SIG-M5 (cell line): ENCODE data around the gene WWOX.

Experiments used
- DNase-seq: peaks from one replicate; lab custom pipeline; 2025; lab: John Stamatoyannopoulos, UW

The WWOX gene

DNA sequence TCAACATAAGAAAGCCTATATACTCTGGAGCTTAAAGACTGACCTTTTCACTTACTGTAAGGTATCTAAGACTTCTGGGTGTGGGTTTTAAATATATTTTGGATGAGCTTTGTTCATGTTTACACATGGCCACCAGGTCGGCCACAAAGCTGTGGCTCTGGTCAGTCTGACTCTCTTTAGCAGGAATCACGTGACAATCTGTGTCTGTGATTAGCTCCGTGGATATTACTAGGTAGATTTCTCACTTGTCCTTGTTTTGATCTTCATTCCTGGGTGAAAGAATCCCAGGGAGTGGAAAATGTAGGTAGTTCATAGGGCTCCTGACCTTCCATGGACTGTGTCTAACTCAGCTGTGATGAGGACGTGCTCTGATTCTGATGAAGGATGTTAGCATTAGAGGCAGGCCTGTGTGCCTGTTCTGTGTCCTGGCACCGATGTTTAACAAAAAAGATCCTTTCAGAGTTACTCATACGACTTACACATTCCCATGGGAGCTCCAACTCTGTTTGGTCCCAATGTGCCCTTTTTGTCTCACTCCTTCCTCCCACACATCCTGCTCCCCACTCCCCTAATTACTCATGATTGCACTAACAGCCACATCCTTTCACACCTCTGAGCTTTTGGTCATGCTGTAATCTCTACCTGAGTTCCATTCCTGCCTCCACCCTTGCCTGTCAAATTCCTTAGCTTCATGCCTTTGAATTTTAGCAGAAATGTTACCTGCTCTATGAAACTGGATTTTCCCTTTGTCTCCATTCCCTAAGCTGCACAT lies 1076.0 kb downstream of the WWOX start:
- no peak for DNase-seq

DNA sequence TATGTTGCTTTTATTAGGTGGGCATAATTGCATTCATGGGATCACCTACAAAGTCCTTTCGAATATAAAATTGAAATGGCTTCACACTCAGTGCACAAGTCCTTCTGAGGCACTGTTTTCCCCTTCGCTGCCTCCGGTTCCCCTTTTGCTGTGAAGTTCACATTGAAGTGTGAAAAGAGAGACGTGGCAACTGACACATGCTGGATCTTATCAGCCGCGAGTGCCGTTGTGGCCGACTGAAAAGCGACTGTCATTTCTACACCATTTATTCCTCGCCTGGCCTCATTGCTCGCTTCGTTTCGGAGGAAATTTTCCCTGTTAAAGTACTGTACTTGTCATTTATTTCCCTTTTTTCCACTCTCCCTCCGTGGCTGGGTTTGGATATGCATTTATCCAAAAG lies 1077.6 kb downstream of the WWOX start:
- DNase-seq = no peak

DNA sequence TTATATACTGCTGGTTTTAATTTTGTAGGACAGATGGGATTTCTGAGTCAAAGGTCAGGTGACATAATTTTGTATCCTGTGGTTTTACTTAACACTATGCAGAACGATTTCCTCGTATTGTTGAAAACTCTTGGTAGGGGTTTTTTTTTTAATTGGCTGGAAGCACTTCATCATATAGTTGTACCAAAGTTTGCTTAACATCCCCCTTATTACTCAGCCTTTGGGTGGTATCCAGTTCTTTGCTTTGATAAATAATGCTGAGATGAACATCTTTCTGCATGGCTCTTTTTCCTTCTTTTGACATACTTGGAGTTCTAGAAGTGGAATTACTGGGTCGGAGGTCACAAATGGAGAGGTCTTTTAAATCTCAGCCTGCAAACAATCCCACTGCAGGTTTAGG lies 1082.0 kb downstream of the WWOX start:
- DNase-seq = no peak

DNA sequence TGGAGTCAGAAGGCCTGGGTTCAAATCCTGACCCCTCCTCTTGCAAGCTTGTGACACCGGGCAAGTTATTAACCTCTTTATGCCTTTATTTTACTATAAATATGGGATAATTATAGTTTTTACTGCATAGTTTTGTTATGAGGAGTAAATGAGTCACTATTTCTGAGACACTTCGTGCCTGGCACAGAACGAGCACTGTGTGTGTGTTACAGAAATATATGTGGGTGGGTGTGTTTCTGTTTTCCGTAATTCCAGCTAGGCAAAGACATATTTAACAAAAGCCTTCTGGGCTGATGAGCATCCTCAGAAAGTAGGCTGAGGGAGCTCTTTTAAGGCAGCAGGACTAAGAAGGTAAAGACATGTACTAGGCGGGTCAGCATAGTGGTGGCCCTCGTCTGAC lies 1083.2 kb downstream of the WWOX start:
- no peak for DNase-seq

DNA sequence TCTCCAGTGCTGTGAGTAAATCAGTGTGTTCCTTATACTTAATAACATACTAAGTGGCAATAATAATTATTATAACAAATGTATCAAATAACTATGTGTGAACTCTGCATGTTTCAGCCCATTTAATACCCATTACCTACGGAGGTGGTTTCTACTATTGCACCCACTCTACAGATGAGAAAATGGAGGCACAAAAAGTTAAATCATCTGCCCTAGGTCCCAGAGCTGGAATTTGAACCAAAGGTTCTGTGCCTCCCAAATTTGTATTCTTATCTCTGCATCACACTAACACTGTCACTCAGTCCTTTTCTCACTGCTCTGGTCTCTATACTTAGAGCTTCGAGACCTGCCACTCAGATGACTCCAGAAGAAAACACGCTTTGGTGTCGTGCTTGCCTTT lies 1084.1 kb downstream of the WWOX start:
- no peak for DNase-seq

DNA sequence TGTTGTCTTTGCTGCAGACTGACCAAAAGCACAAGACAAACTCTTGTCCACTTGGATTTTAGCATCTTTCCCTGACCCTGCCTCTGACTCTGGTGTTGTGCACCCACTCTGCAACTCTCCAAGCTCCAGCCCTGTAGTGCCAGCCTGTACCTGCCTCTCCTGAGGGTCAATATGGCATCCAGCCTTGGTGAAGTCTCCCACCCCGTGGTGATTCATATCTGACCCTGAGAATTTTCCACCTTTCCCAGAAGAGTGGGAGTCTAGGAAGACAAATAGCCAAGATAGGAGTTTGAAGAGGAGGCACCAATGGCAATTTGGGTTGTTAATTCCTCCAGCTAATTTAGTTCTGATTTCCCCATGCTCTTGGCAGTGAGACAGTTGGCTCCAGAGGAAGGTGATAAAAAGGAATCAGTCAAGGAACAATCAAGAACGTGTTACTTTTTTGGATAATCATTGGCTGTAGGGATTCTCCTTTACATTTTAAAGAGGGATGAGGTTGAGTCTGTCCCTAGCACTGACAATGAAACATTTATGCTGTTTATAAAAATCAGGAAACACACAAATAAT lies 1085.1 kb downstream of the WWOX start:
- DNase-seq = no peak

DNA sequence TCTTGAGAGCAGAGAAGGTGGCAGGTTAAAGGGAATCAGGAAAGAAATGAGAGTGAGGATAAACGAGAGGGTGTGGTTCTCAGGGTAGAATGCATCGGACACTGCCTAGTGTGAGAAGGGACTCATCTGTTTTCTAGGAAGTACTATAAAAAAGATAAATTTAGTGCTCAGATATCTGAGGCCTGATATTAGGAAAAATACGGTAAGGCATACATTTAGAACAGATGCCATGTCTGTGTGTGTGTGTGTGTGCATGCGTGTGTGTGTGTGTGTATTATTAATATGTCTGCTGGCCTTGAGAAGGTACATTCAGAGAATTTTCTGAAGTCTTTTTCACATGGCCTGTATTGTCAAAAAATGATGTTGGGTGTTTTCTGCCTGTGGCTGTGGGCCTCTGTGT lies 1086.3 kb downstream of the WWOX start:
- DNase-seq = no peak

DNA sequence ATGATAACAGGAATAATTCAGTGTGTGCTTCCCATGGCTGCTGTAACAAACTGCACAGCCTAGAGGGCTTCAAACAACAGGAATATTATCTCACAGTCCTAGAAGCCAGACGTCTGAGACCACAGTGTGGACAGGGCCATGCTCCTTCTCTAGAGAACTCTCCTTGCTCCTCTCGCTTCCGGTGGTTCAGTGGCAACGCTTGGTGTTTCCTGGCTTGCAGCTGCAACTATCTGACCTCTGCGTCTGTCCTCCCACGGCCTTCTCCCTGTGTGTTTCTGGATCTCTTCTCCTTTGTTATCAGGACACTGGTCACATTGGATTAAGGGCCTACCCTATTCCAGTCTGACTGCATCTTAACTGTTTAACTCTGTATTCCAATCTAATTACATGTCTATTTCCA lies 1086.7 kb downstream of the WWOX start:
- no peak for DNase-seq

DNA sequence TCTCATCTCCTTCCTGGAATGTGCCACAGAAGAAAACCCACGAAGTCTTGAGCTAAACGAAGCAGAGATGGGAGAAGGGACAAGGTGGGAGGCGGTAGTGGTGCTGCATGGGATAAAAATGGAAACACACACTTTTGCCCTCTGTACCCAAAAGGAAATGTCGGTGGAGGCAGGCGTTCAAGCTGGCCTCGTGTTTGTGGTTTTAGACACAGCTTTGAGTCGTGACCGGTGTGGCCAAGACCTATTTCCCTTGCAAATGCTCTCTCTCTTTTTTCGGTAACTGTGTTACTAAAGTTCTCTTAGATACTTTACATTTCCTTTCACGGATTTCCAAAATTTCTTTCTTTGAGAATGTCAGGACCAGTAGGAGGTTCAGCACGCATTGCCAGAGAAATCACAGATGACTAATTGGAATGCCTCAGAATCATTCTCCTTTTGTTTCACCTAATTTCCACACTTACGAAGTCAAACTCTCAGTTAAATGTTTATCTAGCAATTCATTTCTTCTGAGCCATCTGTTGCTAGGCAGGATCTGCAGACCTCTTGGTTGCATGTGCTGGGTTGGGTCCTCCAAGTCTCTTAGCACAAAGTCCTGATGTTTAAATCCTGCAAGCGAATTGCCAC lies 1088.8 kb downstream of the WWOX start:
- DNase-seq = no peak

DNA sequence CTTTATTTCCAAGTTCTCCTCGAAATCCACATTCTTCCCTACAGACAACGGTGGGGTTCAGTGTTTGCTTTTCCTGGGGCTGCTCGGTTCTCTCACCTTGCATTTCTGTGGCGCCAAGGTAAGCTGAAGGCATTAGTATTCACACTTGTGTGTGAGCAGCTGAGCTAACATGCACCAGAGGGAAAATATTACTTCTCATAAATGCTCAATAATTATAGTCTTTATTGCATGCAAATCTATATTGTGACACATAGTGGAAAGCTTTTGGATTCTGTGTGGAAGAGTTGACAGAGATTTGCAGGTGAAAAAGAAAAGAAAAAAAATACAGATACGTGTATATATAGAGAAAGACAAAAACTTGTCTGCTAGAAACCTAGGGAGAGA lies 1089.3 kb downstream of the WWOX start:
- no peak for DNase-seq

DNA sequence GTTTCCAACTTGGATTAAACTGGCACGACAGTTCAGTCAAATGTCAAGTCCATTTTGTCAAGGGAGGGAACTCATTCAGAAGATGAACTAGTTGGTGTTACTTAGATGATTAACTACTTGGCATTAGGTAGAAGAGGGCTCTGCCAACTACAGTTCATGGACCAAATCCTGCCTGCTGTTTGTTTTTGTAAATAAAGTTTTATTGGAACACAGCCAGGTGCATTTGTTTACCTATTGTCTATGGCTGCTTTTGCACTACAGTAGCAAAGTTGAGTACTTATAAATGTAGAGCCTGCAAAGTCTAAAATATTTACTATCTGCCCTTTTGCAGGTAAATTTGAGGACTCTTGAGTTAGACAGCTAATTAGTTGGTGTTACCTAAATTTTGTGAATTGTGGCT lies 1091.1 kb downstream of the WWOX start:
- no peak for DNase-seq

DNA sequence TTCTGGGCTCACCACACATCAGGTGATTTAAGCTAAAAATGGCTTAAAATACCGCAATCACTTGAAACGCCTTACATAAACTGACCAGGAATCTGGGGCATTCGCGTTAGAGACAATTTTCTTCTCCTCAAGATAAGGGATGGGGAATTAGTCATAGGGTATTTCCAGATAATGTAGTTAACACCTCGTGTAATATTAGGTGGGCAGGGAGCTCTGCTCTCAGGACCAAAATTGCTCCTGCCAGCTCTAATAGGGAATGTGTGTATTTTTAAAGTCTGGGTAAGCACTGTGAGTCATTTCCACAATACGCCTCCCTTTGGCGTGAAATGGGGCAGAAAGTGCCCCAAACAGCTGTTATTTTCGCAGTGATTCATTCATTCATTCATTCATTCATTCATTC lies 1092.5 kb downstream of the WWOX start:
- DNase-seq = no peak

DNA sequence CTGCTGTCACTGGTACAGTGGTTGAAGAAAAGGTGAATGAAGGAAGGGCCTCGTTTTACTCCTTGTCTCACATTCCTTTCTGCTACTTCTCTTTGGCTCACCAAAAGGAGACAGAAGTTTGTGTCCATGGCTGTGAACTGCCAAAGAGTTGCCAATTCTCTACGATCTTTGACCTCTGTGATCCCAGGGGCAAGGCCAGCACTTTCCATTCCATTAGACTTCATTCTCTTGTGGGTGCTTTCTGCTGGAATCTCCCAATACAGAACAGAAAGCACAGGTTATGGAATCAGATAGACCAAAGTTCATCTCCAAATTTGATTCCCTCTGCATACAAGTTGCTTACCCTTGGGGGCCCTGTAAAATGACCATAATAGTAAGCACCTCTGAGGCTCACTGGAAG lies 1093.5 kb downstream of the WWOX start:
- no peak for DNase-seq

DNA sequence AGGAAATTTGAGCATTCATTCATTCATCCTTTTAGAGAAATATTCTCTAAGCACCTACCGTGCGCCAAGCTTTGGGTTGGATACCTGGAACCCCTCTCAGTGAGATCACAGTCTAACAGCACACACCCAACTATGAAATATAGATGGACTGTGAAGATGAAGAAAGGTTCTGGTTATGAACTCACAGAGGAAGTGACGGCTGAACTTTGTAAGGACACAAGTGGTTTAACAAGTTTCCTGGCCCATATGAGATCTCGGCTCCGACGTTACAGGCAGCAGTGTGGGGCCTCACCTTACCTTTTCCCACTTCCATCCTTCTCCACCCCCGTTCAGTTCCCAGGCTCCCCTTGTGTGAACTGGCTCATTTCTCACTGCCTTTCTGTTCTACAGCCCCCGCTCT lies 1094.8 kb downstream of the WWOX start:
- no peak for DNase-seq

DNA sequence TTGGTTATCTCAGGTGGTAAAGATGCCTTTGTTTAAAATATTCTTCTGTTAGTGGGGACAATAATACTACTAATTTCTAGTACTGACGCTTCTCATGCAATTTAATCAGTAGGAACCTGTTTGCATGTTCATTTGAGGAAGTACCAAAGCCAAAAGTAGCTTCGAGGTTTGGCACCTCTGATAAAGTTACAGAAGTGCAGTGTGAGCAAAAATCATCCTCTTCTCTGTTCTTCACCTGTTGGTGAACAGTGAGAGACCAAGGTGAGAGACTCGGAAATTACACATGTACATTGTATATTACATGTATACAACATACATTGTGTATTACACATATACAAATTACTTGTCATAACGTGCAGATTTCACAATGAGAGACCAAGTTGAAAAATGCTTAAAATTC lies 1096.5 kb downstream of the WWOX start:
- DNase-seq = no peak

DNA sequence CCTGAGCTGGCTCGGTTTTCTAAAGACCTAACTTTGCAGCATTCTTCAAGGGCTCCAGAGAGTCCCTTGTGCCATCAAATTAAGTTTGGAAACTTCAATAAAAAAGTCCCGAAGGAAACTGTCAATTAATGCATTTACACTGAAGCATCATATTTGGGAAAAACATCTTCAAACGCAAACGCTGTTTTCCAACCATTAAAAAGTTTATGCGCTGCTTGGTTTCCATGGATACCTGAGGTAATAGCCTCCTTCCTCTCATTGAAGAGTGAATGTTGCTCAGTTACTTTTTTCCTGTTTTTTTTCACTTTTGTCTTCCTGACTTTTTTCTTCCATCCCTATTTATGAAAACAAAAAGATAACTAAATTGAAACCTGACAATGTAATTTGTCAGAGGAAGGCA lies 1102.0 kb downstream of the WWOX start:
- no peak for DNase-seq

DNA sequence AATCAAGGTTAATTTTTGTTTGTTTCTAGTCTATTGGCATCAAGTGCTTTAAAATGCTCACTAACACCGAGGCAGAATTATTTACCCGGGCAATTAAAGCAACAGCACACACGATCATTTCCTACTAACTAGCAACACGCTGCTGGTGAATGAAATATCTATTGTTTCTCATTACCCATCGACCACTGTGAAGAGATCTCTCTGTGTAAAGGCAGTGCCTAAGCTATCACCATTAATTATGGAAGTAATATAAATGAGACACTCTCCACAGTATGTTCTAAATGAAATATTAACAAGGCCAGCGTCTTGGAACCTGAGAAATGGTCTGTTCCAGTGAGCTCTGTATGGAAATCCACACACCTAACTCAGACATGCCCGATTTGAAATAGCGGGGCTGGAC lies 1103.5 kb downstream of the WWOX start:
- DNase-seq = no peak

DNA sequence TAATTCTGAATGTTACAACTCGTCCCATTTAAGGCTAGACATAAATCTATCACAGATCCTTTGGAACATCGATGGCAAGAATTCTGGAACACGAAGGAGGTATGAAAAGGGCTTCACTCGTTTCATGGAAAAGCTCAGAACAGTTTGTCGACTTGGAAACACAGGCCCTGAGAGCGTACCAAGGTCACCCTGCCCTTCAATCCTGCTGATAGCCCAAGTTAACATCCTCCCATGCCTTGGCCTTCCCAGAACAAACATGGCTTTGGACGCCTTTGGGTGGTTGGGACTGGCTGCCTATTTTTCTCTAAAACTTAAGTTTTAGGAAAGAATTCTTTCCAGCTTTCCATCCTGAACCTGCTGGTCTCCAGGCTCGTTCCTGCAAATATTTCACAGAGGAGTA lies 1105.0 kb downstream of the WWOX start:
- DNase-seq = no peak

DNA sequence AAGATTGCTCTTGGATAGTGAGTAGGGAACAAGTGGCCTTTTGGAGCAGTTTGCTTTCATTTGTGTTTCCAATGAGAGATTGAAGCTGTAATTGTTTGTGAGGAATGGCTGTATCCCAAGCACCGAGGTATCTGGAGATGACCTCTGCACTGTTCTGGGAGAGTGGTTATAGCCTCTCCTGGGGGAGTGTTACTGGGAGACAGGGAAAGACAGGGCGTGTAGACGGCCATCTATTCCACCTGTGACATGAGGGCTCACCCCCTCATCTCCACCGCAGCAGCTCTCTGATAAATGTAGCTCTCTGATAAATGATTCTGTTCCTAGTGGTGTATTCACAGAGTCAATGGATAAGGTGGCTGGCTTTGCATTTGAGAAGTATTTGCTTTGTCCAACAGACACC lies 1107.4 kb downstream of the WWOX start:
- DNase-seq = no peak

DNA sequence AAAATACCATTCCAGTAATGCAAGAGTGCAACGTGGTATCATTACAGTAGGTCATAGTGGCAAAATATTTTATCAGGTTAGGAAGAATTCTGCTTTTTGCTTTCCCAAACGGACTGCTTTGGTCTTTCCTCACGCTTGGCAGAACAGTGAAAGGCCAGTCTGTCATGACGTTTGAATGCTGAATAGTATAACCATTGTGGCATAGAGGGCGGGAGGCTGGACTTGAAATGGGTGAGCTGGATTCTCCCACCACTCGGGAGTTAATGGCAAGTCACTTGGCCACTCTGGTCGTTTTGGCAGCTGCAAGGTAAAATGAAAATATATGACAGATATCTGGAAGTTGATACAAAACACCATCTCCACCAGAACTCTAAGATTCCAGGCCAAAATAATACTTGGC lies 1109.9 kb downstream of the WWOX start:
- DNase-seq = no peak

DNA sequence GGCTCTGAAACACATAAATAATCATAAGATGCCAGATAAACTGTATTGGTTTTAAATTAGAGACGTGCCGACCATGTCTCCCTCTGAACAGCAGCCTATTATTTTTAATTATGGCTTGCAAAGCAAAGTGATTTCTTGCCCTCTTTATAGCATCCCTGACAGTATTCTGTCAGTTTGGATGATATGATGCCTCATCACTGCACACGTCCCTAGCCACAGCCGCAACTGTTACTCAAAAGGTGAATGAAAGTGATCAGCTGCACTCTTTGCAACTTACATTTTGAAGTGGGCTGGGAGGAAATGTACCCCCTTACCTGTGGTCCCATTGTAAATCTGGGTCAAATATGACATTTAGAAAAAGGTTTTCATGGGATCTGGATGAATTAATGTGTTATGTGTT lies 1111.2 kb downstream of the WWOX start:
- no peak for DNase-seq

DNA sequence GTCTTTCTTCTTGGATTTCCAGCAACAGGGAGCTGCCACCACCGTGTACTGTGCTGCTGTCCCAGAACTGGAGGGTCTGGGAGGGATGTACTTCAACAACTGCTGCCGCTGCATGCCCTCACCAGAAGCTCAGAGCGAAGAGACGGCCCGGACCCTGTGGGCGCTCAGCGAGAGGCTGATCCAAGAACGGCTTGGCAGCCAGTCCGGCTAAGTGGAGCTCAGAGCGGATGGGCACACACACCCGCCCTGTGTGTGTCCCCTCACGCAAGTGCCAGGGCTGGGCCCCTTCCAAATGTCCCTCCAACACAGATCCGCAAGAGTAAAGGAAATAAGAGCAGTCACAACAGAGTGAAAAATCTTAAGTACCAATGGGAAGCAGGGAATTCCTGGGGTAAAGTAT lies 1112.1 kb downstream of the WWOX start:
- no peak for DNase-seq

DNA sequence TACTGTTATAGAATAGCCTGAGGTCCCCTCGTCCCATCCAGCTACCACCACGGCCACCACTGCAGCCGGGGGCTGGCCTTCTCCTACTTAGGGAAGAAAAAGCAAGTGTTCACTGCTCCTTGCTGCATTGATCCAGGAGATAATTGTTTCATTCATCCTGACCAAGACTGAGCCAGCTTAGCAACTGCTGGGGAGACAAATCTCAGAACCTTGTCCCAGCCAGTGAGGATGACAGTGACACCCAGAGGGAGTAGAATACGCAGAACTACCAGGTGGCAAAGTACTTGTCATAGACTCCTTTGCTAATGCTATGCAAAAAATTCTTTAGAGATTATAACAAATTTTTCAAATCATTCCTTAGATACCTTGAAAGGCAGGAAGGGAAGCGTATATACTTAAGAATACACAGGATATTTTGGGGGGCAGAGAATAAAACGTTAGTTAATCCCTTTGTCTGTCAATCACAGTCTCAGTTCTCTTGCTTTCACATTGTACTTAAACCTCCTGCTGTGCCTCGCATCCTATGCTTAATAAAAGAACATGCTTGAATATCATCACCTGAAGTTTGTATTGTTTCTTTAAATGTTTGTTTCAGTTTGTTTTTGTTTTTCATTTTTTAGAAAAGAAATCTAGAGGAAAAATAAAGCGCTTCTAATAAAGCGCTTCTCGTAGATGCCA lies 1112.8 kb downstream of the WWOX start:
- DNase-seq = no peak
